Hematopoietic multipotent progenitor cell treated with erythropoietin and hydrocortisone succinate and interleukin-3 and kit ligand, for 17 days (in vitro differentiated cells): ENCODE results near the gene CPED1.
"Not testable (repeated sequence)": the region's sequence is repeated elsewhere in the genome, so short reads cannot be mapped to it uniquely, and the experiment has no call there.

Experiments used
- DNase-seq: peaks from one replicate; pipeline ENCODE4 v3.0.0-alpha.2; 2015; ENCODE audit warnings: low spot score

Gene CPED1

GRCh38 chr7:121041516-121042148, 53.1 kb downstream of the CPED1 start:
- DNase-seq: no peak

- no peak for DNase-seq
Observed at GRCh38 chr7:121042195-121042594, 53.7 kb downstream of the CPED1 start.

- DNase-seq: no peak
Observed at GRCh38 chr7:121042899-121043298, 54.4 kb downstream of the CPED1 start.

GRCh38 chr7:121043314-121044234, 55.1 kb downstream of the CPED1 start:
- DNase-seq: no peak

- no peak for DNase-seq
Observed at GRCh38 chr7:121045090-121045489, 56.6 kb downstream of the CPED1 start.

GRCh38 chr7:121046009-121046408, 57.5 kb downstream of the CPED1 start:
- no peak for DNase-seq

GRCh38 chr7:121046893-121047468, 58.5 kb downstream of the CPED1 start:
- DNase-seq: no peak

- no peak for DNase-seq
Observed at GRCh38 chr7:121048195-121048594, 59.7 kb downstream of the CPED1 start.

GRCh38 chr7:121049028-121049791, 60.7 kb downstream of the CPED1 start:
- peak; percentile 15 for DNase-seq

- DNase-seq: no peak
Observed at GRCh38 chr7:121049897-121050296, 61.4 kb downstream of the CPED1 start.

- DNase-seq: no peak
Observed at GRCh38 chr7:121053219-121053618, 64.7 kb downstream of the CPED1 start.

GRCh38 chr7:121054925-121055324, 66.4 kb downstream of the CPED1 start:
- no peak for DNase-seq

- DNase-seq: no peak
Observed at GRCh38 chr7:121057878-121058277, 69.4 kb downstream of the CPED1 start.

GRCh38 chr7:121058975-121059374, 70.5 kb downstream of the CPED1 start:
- DNase-seq: no peak

GRCh38 chr7:121059979-121060509, 71.5 kb downstream of the CPED1 start:
- not testable (repeated sequence) for DNase-seq

GRCh38 chr7:121061677-121062582, 73.4 kb downstream of the CPED1 start:
- no peak for DNase-seq

GRCh38 chr7:121062671-121063279, 74.3 kb downstream of the CPED1 start:
- no peak for DNase-seq

GRCh38 chr7:121067717-121068116, 79.2 kb downstream of the CPED1 start:
- not testable (repeated sequence) for DNase-seq

- no peak for DNase-seq
Observed at GRCh38 chr7:121069346-121070100, 81.0 kb downstream of the CPED1 start.

- DNase-seq: no peak
Observed at GRCh38 chr7:121071132-121071531, 82.6 kb downstream of the CPED1 start.
